Renal cortex interstitium (tissue), 11 donors: Measurements from ENCODE around the gene MAPKAPK3. TPM values are rescaled to one million over a fixed set of nuclear protein-coding genes. Genes with fewer than 3 reads are reported as not detected.
"Not testable (repeated sequence)": the region's sequence is repeated elsewhere in the genome, so short reads cannot be mapped to it uniquely, and the experiment has no call there.

Experiments used
- DNase-seq, 11 donors: peaks; one replicate each; pipeline ENCODE4 v3.0.0-alpha.2; 2013; ENCODE audit warnings: low read depth in 9 of 11, low spot score in 4 of 11; ENCODE audit errors: extremely low read depth in 1 of 11
- polyA plus RNA-seq, 3 donors: library from polyadenylated mRNA; unstranded; fragments of 120-200 nt; gene quantifications; one replicate each; pipeline ENCODE4 v1.2.1, GENCODE V29; 2013; ENCODE audit not compliant: insufficient read length in 3 of 3

The MAPKAPK3 gene
- polyA plus RNA-seq, 3 donors, result 38.4 to 54.7 (median 54.5) TPM

- DNase-seq, result no peak
These were observed 44.4 kb downstream of the MAPKAPK3 start for GRCh38 chr3:50661321-50661837.

- DNase-seq, result no peak
These were observed 45.5 kb downstream of the MAPKAPK3 start for GRCh38 chr3:50662408-50662807.

GRCh38 chr3:50665081-50665840 is 48.3 kb downstream of the MAPKAPK3 start:
- DNase-seq, result no peak

- DNase-seq, result not testable (repeated sequence)
These were observed 48.8 kb downstream of the MAPKAPK3 start for GRCh38 chr3:50665841-50666115.

- DNase-seq, result no peak
These were observed 49.9 kb downstream of the MAPKAPK3 start for GRCh38 chr3:50666837-50667236.

GRCh38 chr3:50671331-50671730 is 54.4 kb downstream of the MAPKAPK3 start:
- DNase-seq, result no peak

DNA sequence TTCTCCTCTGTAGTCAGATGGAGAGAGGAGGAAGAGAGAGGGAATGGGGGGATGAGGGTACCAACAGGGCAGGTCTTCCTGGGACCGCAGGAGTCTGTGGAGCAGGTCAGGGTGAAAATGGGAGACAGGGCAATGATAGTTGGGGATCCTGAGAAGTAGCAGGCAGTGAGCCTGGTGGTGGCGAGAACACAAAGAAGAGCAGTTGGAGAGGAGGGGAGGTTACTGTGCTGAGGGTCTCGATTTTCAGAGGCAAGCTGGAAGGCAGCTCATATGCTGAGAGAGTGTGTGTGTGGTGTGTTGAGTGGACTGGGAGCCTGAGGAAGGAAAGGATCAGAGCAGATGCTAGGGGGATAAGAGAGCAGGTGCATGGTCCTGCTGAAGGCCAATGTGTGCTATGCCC is 55.7 kb downstream of the MAPKAPK3 start:
- DNase-seq, result no peak

- DNase-seq, result no peak
These were observed 57.0 kb downstream of the MAPKAPK3 start for GRCh38 chr3:50673931-50674330.

DNA sequence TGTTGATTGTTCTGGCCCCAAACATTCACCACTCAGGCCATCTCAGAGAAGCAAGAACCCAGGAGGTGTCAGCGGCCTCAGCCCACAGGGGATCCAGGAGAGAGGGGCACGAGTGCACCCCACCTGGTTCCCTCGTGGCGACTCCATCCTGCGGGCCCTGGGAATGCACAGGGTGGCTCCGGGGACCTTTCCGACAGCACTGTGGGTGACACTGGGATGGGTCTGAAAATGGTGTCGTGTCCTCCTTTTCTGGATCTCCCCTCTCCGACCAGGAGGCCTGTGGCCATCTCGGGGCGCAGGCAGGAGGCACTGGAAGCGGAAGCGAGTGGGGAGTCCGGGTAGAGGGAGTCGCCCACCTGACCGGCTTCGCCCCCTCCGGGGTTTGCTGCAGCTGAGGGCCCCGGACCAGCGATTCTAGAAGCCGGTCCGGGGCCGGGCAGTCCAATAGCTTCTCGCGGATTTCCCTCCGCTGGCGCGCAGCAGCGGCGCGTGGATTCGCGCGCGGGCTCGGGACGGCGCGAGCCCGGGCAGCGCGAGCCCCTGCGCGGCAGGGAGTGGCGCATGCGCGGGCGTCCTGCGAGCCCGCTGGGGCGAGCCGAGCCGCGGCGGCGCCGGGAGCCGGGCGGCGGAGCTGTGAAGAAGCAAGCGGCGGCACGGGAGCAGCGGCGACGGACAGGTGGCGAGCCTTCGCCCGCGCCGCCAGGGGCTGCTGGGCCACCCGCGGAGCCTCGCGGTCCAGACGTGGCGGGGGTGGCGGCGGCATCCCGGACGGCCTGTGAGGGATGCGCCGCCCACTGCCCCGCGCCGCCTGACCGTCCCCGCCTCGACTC is 57.6 kb downstream of the MAPKAPK3 start, which contains the start of gene DOCK3:
Gene DOCK3, plus strand, starts transcription at position 579 of the 830 bp plus-strand sequence. CDS start 337 bp downstream, outside the sequence.
- DNase-seq, result peak in 9 of 11 donors; percentile 33 to 69 (median 48)

- DNase-seq, result peak in 3 of 11 donors; percentile 6 to 26 (median 9)
These were observed 58.5 kb downstream of the MAPKAPK3 start for GRCh38 chr3:50675179-50676030.

DNA sequence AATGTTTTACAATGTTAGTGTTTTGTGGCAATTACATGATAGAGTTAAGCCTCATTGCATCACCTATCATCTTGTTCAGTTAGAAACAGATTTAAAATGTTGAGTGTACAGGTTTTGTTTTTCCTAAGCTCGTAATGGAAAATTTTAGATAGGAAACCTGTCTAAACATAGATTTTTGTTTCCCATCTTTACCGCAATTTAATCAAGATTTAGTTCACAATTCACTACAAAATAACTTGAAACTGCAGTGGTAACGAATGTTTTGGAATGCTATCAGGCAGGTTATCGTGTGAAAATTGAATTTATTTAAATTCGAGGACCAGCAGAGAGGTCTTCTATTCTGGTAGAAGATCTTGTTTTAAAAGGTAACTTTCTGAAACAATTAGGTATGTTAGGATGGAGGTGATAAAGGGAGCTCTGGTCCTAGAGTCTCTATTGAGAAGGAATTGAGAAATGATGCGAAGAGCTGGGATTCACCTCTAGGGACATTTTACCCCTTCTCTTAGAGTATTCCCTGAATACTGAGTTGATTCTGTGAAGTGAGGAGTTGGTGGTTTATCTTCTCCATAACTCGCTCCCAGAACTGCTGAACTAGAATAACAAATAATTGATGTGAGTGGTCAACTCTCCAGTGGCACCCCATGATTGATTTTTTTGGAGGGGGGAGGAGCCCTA is 59.2 kb downstream of the MAPKAPK3 start:
- no peak for DNase-seq

DNA sequence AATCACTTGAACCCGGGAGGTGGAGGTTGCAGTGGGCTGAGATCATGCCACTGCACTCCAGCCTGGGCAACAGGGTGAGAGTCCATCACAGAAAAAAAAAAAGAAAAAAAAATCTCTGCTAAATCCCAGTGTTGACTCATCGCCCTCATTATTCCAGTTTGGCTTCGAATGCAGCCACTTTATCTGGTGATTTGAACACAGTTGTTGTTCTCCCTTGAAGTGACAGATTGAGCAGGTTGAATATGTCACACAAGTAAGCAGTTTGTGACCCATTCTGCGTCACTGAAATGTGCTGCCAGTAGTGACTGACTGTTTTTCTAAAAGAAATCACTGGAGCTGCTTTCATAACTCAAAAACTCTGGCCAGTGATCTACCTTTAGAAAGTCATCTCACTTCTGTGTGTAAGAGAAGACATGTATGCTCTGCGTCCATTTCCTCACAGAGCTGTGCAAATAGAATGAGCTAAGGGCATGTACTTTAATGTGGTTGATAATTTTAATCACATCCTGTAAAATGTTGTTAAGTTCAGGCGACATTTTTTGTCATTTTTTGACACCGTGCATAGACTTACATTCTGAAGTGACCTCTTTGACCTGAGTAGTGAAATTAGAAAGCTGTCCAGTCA is 70.3 kb downstream of the MAPKAPK3 start:
- DNase-seq, result no peak

DNA sequence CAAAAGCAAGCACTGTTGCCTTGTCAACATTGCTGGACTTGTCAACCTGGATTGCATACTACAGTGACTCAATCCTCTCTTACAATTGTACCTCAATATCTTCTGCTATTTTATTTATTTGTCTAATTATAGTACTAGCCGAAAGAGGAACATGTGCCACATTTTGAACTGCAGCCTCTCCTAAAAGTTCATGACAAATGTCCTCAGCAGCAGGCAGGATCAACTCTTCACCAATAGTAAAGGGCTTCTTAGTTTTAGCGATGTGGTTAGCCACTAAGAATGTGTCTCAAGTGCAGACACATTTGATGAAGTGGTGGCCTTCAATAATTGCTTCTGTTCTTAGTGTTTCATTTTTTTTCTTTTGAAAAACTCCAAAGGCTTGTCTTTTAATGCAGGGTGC is 71.0 kb downstream of the MAPKAPK3 start:
- no peak for DNase-seq

DNA sequence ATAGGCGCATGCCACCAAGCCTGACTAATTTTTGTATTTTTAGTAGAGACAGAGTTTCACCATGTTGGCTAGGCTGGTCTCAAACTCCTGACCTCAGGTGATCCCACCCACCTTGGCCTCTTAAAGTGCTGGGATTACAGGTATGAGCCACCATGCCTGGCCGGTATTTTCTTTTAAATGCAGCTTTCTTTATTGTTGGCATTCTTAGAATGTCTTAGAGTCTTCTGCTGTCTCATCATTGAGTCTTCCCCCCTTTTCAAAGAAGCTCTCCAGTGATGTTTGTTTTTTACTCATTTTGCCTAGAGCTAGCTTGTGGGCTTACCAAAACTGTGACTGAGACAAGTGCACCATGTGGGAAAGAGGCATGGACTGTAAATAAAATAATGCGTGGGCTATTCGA is 71.7 kb downstream of the MAPKAPK3 start:
- not testable (repeated sequence) for DNase-seq

DNA sequence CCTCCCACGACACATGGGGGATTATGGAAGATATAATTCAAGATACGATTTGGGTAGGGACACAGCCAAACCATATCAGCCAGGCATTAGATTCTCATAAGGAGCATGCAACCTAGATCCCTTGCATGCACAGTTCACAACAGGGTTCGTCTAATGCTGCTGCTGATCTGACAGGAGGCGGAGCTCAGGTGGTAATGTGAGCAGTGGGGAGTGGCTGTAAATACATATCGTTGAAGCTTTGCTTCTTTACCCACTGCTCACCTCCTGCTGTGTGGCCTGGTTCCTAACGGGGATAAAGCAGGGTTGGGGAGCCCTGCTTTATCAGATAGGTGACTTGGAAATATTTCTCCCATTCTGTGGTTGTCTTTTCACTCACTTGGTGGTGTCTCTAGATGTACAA is 72.6 kb downstream of the MAPKAPK3 start:
- DNase-seq, result no peak

DNA sequence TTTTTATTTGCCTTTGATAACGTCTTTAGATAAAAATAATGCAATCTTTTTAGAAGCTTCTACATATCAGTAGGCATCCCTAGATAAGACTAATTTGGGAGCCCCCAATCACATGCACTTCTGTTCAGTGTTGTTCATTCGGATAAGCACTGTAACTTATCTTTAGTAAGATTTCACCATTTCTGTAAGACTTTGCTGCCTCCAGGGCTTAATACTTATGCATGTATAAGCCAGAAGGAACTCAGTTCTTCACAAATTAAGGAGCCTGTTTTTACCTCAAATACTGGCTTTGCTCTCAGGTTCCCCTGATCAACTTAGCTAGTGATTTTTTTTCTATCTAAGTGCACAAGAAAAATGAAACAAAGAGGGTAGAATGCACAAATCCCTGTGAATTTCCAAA is 78.1 kb downstream of the MAPKAPK3 start:
- no peak for DNase-seq

DNA sequence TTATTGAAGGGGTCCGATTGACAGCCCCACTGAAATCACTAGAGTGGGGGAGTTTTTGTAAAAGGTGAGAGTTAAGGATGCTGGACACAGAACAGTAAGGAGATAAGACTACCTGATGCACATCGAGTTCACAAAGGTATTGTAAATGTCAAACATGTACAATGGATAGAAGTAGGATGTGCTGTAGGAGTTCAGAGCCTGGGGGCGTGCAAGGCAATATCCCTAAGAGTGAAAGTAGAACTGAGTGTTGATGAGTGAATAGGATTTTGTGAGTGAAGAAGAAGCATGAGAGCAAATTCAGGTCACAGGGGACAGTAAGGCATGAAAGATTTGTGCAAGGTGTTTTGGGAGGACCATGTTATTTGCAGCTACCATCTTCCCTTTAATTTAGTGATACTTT is 79.3 kb downstream of the MAPKAPK3 start:
- no peak for DNase-seq

- DNase-seq, result no peak
These were observed 81.3 kb downstream of the MAPKAPK3 start for GRCh38 chr3:50698269-50698668.
